NCI-H1105 (cell line): Measurements from ENCODE around the gene TRPM3.

Experiments used
- DNase-seq: peaks from one replicate; lab custom pipeline; 2025; lab: John Stamatoyannopoulos, UW

The TRPM3 gene

DNA sequence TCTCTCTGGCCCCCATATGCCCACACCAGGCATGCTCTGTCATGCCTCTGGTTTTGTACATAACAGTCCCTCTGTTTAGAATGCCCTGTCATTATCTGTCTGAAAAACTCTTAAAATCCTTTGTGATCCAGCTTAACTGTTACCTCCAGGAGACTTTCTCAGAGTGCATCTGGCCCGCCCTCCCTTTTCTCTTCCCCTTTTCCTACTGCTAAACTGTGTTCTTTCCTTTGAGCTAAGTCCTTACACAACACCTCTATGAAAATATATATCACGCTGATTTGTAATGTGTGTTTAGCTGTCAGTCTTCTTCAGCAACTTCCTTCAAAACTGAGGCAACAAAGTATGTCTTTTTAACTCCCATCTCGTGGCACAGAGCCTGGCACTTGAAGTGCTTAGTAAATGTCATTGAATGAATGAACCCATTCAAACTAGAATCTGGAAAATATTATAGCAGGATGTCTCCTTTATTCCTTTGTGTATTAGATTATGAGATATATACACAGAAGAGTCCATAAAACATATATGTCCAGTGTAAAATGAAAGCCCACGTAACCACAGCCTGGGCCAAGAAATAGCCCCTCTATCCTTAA, 540.7 kb downstream of the TRPM3 start:
- no peak for DNase-seq

DNA sequence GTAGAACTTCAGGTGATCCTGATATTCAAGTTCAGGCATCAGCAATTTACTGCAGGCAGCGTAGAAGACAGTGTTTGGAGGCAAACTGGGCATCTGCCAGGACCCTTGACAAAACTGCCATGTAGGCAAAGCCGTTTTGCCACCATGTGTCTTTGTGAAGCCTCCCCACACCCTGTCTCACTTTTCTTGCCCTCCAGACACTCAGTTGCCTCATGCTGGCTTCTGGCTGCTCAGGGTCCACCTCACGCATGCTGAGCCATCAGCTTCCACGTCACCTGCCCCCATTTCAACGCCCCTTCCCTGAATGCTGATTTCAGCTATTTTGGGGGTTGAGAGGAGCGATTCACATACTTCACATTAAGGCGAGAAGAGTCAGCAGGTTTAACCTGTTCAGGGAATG, 541.7 kb downstream of the TRPM3 start:
- DNase-seq: no peak

DNA sequence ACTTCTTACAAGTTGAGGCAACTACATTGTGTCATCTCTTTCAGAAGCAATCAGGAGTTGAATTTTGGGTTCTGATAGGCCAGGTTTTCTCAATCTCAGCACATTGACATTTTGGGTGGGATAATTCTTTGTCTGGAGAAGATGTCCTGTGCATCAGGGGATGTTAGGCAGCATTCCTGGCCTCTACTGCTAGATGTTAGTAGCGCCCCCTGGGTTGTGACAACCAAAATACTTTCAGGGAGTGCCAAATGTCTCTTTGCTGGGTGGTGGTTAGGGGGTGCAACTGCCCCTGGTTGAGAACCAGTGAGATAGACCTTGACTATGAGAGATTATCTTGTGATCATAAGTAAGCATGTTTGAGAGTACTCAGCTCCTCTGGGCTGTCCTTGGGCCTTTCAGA, 542.7 kb downstream of the TRPM3 start:
- DNase-seq: no peak

DNA sequence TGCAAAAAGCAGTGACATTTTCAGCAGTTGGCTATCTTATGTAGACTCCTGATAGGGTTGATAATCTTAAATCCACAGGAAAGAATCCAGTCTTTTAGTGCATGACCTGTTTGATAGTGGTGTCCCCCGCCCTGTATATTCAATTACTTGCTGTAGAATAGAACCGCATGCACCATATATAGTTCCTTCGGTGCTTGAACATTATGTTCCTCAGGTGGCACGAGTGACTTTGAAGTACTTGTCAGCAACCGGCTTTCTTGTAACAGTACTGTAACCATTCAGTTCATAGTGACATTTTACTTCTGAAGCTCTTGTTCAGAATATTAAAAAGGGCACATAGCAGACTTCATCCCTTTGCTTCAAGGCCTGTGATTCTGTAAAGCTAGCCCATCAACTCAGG, 543.8 kb downstream of the TRPM3 start:
- no peak for DNase-seq

DNA sequence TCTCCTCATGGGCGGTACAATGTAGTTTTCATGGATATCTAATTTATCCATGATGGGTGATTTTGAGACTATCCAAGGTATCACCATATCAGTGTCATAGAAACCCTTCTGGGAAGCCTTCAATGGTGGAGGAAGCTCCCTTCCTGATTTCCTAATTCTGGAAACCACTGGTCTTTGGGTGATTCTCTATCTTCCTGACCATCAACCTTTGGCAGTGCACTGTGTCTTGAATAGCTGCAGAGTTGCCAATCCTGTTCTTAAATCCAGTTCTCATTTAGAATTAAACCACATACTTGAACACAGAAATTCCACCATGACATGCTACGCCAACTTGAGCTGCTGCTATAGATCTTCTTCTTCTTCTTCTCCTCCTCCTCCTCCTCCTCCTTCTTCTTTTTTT, 545.3 kb downstream of the TRPM3 start:
- DNase-seq: no peak

DNA sequence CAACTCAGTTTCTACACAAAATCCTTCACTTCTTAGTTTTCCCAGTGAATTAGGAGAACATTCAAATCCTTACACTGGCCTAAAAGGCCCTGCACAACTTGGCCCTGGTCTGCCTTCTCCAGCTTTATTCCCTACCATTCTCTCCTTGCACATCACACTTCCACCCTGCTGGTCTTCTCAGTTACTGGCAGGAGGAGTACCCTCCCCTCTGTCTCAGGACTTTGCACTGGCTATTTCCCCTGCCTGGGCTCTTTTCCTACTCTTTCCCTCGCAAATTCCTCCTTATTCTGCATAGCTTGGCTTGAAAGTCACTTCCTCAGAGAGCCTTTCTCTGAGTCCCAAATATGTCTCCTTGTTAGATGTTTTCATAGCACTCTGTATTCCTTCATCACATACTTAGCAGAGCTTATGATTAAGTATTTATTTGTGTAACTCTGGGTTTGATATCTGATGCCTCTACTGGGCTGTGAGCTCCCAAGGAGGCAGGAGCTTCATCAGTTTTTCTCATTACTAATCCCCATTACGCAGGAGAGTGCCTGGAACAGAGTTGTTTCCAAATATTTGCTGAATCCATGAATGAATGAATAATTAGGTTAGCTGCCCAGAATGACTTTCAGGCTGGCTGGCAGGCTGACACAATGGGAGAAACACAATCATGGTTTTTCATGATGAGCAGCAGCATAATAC, 547.1 kb downstream of the TRPM3 start:
- no peak for DNase-seq

DNA sequence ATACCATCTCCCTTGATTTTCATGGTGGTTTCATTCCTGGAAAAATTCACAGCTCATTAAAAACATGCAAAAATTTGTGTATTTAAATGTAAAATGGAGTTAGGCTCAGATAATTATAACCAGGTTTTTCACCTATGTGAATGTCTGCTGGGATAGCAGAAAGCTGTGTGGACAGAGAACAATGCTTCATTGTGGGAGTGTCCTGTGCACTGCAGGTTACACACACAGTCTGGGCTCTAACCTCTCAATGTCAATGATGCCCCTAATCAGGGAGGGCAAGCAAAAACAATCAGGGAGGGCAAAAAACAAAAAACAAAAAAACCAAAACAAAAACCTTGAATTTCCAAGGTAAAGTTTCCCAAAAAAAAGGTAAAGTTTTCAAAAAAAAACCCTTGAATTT, 548.1 kb downstream of the TRPM3 start:
- DNase-seq: no peak

DNA sequence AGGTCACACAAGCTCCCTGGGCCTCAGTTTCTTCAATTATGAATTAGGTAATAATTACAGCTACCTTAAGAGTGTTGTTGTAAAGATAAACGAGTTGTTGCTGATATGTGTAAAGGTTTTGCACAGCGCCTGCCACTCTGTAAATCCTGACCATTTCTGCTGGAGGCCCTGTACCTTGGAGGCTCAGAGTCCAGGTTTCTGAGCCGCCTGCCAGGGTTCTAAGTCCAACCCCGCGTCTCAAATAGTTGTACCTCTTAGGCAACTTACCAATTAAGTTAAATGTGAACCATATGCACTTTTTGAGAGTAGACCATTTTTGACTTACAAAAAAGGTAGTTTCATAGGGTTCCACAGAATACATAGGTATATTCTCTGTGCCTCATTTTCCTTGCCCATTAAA, 550.2 kb downstream of the TRPM3 start:
- no peak for DNase-seq

DNA sequence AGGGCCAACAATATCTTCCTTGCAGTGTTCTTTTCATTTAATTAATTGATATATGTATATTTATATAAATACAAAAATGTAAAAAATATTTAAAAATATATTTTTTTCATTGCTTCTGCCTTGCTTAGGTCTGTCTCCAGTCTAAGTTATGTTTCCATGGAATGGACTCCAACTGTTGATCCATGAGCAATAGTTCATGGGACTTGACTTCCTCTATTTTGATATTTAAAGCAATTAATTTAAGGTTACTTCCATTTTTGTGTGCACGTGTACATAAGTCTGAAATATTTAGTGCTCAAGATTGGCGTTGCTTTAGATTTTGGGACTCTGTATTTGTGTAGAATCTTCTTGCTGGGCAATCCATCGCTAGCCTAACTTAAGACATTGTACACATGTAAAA, 551.6 kb downstream of the TRPM3 start:
- no peak for DNase-seq

DNA sequence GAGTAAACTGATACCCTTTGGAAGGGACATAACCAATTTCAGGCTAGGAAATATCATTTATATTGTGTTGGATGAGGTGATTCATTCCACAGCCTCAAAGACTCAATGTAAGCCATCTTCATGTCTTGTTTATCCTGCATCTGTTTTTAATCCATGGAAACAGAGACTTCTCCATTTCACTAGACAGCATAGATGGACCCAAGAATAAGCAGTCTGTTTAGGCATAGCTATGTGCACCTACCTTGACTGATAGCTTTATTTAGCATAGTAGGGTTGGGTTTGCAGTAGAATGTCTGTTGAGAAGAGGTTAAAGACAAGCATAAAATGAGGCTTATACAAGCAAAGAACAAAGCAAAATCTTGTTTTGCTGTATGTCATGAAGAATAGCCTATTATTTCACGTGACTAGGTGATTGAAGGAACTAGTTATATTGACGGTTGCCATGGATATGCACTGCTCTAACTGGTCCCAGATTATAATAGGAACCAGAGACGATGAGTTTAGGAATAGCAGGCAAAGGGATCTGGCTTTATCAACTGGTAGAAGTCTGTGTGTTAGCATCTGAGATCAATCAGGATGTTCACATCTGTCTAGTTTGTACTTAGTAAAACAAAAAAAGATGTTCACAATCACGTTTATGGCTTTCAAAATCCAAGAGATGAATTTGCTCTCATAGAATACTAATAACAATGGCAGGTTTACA, 552.2 kb downstream of the TRPM3 start:
- no peak for DNase-seq

DNA sequence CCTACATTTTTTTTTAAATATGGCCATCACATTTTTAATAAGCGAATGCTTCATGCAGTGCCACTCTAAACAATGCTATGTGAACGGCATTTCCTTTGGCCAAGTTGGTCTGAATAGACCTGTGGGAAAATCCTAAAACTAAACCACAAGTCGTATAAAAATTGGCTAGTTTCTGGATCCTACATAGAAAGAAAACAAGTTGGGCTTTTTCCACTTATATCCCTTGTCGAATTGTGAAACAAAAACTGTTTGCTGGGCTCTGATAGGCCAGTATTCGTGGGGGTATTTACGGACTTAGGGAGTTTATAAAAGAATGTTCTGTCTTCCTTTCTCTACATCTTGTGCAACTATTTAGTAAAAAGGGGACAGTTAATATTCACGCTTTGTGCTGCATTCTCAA, 553.9 kb downstream of the TRPM3 start:
- no peak for DNase-seq

DNA sequence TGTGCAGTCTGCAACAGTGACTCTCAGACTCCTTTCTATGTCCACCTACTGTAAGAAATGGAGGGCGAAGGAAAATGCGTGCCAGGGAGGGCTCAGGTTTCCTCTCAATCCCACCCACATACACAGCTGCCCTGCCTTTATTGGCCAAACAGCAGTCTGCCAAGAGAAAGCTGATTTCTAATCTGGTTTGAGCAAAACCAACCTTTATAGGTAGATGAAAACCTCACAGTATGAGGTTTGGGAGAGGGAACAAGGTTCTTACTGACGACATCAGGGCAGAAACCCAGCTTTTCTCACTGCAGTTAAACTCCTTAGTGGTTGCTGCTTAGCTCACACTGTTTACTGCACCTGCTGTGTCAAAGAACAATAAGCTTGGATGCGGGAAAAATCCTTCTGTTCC, 554.7 kb downstream of the TRPM3 start:
- no peak for DNase-seq

DNA sequence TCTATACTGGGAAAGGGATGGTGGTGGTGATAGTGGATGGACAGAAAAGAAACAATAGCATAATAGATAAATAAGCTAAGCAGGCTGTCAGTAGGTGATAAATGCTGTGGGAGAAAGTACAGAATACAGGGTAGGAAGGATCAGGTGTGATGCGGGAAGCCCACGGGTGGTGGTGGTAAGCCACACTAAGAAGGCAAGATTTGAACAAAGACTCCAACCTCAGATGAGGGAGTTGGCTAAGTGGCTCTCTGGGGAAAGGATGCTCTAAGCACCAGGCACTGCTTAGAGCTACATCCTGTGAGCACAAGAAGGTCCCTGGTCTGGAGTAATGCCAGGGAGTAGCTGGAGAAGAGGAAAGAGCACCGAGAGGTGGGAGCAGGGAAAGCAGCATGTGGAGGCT, 555.4 kb downstream of the TRPM3 start:
- no peak for DNase-seq

DNA sequence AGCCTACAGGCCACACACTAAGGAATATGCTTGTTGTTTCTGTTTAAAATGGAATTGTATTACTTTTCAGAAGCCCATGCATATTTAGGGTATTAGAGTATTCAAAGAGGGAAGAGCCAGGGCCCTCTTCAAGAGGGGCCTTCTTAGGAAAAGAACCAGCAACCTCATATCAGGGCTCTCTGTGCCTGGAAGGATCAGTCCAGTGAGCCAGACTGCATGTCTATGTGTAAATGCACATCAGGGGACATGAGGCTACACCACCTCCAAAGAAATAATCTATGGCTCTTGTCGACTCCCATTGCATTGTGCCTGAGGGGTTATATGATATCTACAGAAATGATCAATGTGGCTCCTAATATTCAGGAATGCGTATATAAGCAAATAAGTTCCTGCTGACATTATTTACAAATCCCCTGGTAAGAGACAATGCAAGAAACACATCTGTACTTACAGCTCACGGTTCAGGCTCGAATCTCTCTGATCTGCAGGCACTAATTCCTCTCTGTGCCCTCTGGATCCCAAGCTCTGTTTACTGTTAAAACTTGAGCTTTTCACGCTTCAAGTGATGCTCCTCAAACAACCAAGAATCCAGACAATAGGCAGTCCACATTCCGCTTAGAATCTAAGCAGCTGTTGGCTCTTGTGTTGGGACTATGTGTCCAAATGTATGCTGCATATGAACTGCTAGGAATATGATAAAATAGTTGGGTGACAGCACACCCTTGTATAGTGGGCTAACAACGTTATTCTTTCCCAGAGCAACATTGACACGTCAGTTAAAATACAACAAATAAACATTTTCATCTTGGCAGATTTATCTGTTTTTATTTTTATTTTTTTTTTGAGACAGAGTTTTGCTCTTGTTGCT, 556.7 kb downstream of the TRPM3 start:
- DNase-seq: no peak

DNA sequence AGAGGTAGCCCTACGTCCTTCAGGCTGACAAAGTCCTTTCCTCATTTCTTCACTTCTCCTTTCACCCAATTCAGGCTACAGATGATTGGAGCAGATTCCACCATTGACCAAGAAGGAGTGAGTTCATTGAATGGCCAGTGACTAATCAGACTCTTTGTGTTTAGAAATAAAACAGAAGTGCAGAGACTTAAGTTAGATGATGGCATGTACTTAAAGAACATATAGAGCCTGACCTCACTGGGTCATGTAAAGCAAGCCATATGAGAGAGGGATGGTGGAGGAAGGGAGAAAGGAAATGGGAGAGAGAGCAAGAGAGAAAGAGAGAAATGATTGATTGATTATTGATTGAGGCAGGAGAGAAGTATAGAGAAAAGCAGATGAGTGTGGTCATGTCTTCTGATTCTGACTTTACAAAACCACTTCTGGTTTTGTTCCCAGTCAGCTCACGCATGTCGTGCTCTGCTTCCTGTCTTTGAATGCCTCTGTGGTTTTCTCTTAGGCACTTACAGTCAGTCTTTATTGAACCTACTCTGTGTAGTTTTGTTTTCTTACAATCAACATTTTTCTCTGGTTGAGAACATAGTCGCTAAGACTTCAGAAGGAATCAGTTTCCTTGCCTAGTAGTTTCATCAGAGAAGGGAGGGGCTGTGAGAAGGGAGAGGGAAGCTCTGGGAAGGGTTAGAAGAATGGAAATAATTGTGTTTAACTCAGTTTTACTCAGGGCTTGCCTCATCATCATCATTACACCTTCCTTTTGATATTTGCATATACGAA, 557.8 kb downstream of the TRPM3 start:
- DNase-seq: no peak

DNA sequence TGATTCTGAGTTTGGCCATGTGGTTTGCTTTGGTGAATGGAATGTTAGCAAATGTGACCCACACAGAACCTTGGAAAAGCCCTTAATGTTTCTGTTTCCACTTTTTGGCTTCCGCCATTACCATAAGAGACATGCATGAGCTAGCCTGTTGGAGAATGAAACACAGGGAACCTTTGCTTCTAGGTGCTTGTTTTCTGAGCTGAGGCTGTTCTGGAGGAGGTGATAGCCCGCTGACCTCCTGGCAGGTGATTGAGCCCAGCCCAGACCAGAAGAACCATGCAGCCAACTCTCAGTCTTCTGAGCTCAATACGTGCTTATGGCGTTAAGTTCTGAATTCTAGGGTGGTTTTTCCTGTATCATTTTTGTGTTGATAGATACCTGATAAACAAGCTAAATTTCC, 558.4 kb downstream of the TRPM3 start:
- no peak for DNase-seq

DNA sequence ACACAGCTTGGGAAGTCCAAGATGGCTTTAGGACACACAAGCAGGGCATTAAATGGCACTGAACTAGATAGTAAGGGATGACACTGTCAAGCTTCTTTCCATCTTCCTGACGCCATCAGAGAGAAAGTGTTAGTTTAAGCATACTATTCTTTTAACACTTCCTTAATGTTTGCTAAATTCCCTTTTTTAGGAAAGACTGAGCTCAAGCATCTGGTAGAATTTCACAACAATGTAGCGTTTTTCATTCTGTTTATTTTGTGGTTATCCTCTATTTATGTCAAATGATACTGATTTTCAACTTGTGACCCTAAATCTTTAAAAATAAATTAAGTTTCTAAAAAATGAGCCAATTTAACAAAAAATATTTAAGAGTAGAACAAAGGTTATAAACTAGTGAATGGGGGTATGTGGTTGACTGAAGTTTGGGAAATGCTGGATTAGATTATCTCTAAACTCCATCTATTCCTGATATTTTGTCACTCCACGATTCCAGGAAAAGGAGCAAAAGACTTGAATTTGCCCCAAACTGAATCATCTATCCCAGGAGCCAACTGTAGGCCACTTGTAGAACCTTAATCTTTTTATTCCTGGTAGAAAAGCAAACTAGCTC, 559.5 kb downstream of the TRPM3 start:
- DNase-seq: no peak

DNA sequence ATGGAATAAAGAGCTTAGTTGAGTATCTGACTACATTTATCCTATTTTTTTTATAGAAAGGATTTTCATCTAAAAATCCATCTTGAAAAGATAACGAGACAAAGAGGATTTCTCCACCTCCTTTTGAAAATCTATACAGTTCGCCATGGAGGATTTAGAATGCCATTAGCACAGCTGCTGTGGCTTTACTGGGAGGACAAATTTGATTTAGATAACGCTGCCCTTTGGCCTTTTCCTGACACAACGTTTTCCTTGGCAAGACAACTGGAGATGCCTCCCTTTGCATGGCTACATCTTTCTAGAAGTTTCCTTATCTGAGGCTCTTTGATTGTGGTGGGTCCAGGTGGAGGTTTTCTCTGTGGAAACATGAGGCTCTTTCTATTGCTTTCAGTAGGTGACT, 560.3 kb downstream of the TRPM3 start:
- DNase-seq: no peak

DNA sequence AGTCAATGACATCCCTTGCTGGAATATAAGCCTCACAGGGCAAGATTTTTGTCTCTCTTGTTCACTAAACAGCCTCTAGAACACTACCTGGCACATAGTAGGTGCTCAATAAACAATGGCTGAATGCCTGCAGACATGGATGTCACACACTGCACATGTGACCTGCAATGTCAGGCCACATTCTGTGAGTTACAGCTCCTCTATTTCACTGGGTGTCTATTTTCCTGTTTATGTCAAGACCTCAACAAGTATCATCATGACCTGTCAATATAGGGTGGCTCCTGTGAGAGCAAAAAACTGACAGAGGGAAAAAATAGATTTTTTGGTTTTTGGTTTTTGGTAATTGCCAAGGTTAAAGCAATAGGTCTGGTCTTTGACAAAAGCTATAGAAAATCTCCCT, 562.3 kb downstream of the TRPM3 start:
- DNase-seq: no peak

DNA sequence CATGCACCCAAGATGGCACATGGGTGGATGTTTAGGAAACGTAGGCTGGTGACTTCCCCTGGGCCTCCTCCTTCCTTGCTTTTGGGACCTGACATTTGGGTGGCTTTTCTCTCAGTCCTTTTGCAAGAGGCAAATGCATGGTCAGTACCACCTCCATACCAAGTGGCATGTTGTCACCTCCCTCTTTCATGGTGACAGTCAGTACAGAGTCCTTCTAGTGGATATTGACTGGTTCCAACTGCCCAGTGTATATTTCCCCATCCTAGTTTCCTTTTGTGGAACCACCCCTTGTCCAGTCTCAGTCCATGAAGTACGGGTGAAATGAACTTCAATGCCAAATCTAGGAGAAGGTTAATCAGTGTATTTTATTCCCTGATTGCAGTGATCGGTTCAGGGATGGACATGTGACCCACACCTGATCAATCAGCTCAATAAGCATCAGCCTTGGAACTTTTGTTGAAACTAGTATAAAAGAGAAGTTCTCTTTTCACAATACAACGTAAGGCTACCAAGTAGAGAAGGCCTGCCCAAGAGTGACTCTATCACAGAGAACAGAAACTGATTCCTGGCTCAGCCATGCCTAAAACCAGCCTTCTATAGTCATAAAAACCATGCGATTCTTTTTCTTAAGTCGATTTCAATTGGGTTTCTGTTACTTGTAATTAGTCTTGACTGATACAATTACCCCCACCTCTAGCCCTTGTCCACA, 563.6 kb downstream of the TRPM3 start:
- DNase-seq: no peak

DNA sequence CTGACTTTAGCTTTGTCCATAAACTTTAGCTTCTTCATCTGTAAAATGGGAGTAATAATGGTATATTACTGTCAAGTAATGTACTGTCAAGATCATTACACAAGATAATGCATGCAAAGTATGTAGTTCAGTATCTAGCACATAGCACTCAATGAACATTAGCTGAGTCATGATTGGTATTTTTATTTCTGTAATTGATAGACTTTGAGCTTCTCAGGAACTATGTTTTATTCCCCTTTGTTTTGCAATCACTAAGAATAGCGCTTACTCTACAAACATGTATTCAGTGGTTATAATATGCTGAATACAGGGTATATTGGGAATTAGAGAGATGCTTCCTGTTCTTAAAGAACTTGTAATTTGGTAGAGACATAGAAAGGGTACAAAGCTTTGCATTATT, 564.6 kb downstream of the TRPM3 start:
- no peak for DNase-seq
